Measurements from ENCODE around the gene SLC4A2.

GRCh38 chr7:151083071-151083823 lies 23.9 kb downstream of the SLC4A2 start, which contains the start of gene TMUB1:
- TF ChIP-seq POLR2A (IDR thresholded peaks at IDR 0.05) (no peak), CTCF (IDR thresholded peaks at IDR 0.05) (no peak), POLR2AphosphoS5 (IDR thresholded peaks at IDR 0.05) (no peak), EP300 (IDR thresholded peaks at IDR 0.05) (no peak)
